GM23338 (cell line): ENCODE results near the gene BCL2.

Experiments
- CREB1 ChIP-seq: fragments of 250-450 bp; sonication (Bioruptor Pico); IDR thresholded peaks from 2 replicates; pipeline ENCODE4 v1.5.0; 2020; ENCODE audit warnings: low read depth, mild to moderate bottlenecking, moderate library complexity
- EZH2phosphoT487 ChIP-seq: fragments of 200-600 bp; sonication (generic); IDR thresholded peaks from one replicate; pipeline ENCODE4 v1.8.1; 2018; ENCODE audit warnings: antibody characterized with exemption; ENCODE audit not compliant: unreplicated experiment
- TF ChIP-seq, protein P1 (sequence below), 2 experiments: fragments of 200-600 bp in 1 of 2; sonication (generic) in 1 of 2; conservative IDR thresholded peaks; 2 replicates each; pipeline versions ENCODE4 v1.5.1 to v1.6.1; 2016 to 2017; ENCODE audit warnings: antibody characterized with exemption in 2 of 2, low read depth in 2 of 2, mild to moderate bottlenecking in 2 of 2, moderate library complexity in 1 of 2

DNA sequence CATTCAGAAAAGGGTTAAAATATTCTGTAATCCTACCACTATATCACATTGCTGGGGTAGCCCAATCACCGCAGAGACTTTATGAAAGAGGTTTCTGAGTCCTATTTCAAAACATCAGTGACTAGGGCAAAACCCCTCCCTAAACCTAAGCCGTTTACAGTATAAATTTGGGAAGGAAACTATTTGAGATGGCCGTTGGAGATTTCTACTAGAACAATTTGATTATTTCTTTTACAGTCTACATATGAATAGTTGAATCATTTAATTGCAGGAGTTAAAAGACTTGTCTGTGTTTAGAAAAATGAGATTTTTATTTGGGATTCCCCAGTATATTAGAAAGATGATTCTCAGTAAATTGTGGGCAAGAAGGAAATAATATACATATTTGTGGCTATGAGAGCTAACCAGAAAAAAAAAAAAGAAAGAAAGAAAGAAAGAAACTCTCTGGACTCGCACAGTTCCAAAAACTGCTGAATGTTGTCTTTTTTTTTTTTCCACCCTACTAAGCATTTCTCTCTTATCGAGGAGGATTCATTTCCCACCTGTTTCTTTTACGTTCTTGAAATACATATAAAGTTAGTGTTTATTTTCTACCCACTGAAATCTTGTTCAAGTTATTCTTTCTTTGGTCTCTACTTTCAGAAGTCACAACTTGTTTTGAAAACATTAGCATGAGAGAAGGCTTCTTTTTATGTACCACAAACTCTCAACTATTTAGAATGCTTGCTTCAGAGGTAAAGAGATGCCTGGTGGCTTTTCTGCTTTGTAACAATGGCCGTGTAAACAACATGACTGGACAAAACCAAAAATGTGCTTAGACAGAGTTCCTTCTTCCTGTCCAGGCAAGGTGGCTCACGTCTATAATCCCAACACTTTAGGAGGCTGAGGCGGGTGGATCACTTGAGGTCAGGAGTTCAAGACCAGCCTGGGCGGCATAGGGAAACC lies 65.9 kb downstream of the BCL2 start:
- TF ChIP-seq, protein P1, sequence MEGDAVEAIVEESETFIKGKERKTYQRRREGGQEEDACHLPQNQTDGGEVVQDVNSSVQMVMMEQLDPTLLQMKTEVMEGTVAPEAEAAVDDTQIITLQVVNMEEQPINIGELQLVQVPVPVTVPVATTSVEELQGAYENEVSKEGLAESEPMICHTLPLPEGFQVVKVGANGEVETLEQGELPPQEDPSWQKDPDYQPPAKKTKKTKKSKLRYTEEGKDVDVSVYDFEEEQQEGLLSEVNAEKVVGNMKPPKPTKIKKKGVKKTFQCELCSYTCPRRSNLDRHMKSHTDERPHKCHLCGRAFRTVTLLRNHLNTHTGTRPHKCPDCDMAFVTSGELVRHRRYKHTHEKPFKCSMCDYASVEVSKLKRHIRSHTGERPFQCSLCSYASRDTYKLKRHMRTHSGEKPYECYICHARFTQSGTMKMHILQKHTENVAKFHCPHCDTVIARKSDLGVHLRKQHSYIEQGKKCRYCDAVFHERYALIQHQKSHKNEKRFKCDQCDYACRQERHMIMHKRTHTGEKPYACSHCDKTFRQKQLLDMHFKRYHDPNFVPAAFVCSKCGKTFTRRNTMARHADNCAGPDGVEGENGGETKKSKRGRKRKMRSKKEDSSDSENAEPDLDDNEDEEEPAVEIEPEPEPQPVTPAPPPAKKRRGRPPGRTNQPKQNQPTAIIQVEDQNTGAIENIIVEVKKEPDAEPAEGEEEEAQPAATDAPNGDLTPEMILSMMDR (conservative IDR thresholded peaks at IDR 0.05; ENCODE audit: low read depth in 2 of 2) = no peak
- TF ChIP-seq CREB1 (CRISPR knock-in tag) = no peak
- TF ChIP-seq EZH2phosphoT487 = no peak
